Endothelial cell of coronary artery (primary cell): ENCODE results near the gene HBP1. TPM values are rescaled to one million over a fixed set of nuclear protein-coding genes. Genes with fewer than 3 reads are reported as not detected.

Experiments
- total RNA-seq: library from RNA; depleted of rRNA; stranded (reverse); fragments of >200 nt; gene quantifications from 2 replicates; pipeline ENCODE4 v1.2.3, GENCODE V29; 2014

Gene HBP1, protein sequence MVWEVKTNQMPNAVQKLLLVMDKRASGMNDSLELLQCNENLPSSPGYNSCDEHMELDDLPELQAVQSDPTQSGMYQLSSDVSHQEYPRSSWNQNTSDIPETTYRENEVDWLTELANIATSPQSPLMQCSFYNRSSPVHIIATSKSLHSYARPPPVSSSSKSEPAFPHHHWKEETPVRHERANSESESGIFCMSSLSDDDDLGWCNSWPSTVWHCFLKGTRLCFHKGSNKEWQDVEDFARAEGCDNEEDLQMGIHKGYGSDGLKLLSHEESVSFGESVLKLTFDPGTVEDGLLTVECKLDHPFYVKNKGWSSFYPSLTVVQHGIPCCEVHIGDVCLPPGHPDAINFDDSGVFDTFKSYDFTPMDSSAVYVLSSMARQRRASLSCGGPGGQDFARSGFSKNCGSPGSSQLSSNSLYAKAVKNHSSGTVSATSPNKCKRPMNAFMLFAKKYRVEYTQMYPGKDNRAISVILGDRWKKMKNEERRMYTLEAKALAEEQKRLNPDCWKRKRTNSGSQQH
- total RNA-seq: 101 and 124 TPM in 2 replicates

DNA sequence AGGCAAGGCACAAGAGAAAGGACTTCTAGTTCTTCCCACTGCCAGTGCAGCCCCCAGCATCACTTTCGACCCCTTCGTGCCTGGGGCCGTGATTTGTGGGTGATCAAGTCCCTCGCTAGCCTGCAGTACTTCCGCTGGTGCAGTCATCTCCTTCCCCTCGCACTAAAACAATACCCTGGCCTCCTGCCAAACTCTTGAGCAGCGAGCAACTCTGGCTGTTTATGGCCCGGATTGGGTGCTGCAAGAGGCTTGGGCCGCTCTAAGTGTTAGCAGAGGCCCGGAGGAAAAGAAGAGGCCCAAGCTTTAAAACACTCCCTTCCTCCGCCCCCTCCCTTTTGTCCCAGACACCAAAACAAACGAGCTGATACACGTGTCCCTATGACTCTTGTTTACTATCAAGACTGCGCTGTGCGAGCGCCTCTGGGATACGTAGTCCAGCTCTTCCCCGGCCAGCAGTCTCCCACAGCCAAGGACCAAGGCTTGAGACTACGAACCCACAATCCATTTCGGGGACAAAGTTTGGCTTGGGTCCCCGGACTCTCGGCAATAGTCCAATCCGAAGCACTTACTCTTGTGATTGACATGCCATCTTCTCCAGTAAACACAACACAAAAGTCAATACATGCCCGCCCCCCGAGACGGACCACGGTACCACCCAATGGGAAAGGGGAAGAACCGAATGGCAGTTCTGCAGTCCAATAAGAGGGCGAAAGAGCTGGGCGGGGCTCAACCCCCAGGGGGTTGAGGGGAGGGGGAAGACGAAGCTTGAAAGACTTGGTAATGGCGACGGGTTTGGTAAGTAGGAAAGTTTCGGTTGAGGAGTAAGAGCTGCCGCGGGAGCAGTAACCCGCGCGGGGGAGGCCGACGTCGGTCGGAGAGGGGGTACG is at the start of gene HBP1:
HBP1 (plus strand) TSS at position 771 of the 887 bp plus-strand sequence. CDS start 10,891 bp downstream, outside the sequence.

Other genes starting within 250 kb of the HBP1 start
- gene PRKAR2B, start 124.3 kb upstream of the HBP1 start, total RNA-seq: 32.2 and 61.7 TPM in 2 replicates